ENCODE data around the gene BSN. TPM values are rescaled to one million over a fixed set of nuclear protein-coding genes. Genes with fewer than 3 reads are reported as not detected.

The BSN gene
- total and polyA plus RNA-seq, 2 of the 4 experiments (the other 2 are of a cell fraction), result under 0.01 to 0.03 TPM

DNA sequence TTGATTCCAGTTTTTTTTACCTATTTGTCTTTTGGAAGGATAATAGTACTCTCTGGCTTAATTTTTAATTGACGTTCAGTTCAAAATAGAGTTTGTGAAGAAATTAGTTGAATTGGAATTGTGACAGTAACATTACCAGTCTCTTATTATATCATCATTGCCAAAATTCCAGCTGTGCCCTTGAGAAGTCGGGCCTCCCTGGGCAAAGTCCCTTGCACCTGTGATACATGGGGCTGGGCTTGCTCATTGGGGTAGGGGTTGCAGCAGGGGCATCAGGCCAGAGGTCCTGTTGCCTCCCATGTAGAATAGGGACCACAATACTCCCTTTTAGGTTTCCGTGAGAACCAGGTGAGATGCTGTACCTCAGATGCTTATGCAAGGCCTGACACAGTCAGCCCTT is 92.0 kb downstream of the BSN start:
- ChIA-PET CTCF (interaction anchor here (1.1 kb wide), 1 partner anchor 106 kb away, joined by 3 read pairs; no protein-coding TSS in a partner anchor), POLR2A (ENCODE audit: unreplicated experiment) (no interaction called here)
- Histone ChIP-seq H2AK9ac (replicated peaks; ENCODE audit: low read depth, low read length, poor library complexity) (no peak overlapping the region), H3K4ac (ENCODE audit: low read depth, low read length) (no peak overlapping the region), H3K14ac (replicated peaks; ENCODE audit: low read depth, low read length) (no peak overlapping the region), H3K79me1 (ENCODE audit: low read depth in 1 of 2, low read length in 2 of 2) (no peaks in the 10 kb centered on the region), H3K9ac (ENCODE audit: low read depth, low read length) (no peak overlapping the region), H2AFZ (replicated peaks; ENCODE audit: low read length, poor library complexity) (no peak overlapping the region), H4K20me1 (ENCODE audit: insufficient read depth, low read length) (no peaks in the 10 kb centered on the region), H3K4me2 (ENCODE audit: low read depth, low read length) (no peak overlapping the region), H3K36me3 (ENCODE audit: control insufficient read depth, insufficient read depth, low read length) (no peaks in the 10 kb centered on the region), H3K9me3 (ENCODE audit: control insufficient read depth, insufficient read depth, low read length) (no peaks in the 10 kb centered on the region), H3K4me1 (ENCODE audit: control insufficient read depth, insufficient read depth, low read length) (no peaks in the 10 kb centered on the region), H3K9me1 (ENCODE audit: insufficient read depth, low read length) (peaks cover 3% of the 10 kb centered on the region; the same call in 1 of the 2 replicates), H2BK20ac (ENCODE audit: low read depth, low read length) (no peak overlapping the region), H4K8ac (ENCODE audit: low read depth in 2 of 2, low read length in 2 of 2) (no peak overlapping the region), H2BK15ac (ENCODE audit: low read depth, low read length) (no peak overlapping the region), H2BK5ac (ENCODE audit: low read depth, low read length, poor library complexity, severe bottlenecking) (no peak overlapping the region), H3K23ac (ENCODE audit: low read depth, low read length) (no peak overlapping the region), H3K56ac (ENCODE audit: extremely low read depth, insufficient read depth, low read length) (no peak overlapping the region), H2AK5ac (ENCODE audit: low read depth, low read length) (no peak overlapping the region), H3K27me3 (ENCODE audit: control insufficient read depth, insufficient read depth, low read length) (peaks cover 33% of the 10 kb centered on the region), H3K4me3 (ENCODE audit: insufficient read depth, low read depth, low read length) (no peak overlapping the region), H3K27ac (ENCODE audit: insufficient read depth, low read length) (no peak overlapping the region), H4K91ac (ENCODE audit: insufficient read depth, low read depth, low read length) (no peak overlapping the region), H3K18ac (ENCODE audit: low read depth, low read length) (no peak overlapping the region), H2BK120ac (ENCODE audit: low read depth, low read length) (no peak overlapping the region), H4K5ac (ENCODE audit: low read depth, low read length) (no peak overlapping the region)
- dilution Hi-C loops (cut with HindIII; ENCODE audit: low sequenced_read_pairs, unreplicated experiment), result no loop called here
- no CpG with 5 or more reads among the region's 3 CpGs for WGBS, 2 experiments (ENCODE audit: extremely low coverage in 2 of 2, insufficient read length in 1 of 2)
- BruUV-seq (replicated peaks), result no TSS peak
- intact Hi-C loops (cut with micrococcal nuclease), result no loop called here
- TF ChIP-seq RFX5 (IDR thresholded peaks at IDR 0.05; ENCODE audit: low read depth, low read length) (no peak), MXI1 (IDR thresholded peaks at IDR 0.05; ENCODE audit: borderline replicate concordance, low read depth, low read length) (no peak), SMC3 (IDR thresholded peaks at IDR 0.05; ENCODE audit: low read depth, low read length) (no peak), RCOR1 (IDR thresholded peaks at IDR 0.05; ENCODE audit: insufficient replicate concordance, low read length) (no peak), POLR2A (IDR thresholded peaks at IDR 0.05; ENCODE audit: low read depth, low read length) (no peak), MAZ (IDR thresholded peaks at IDR 0.05; ENCODE audit: borderline replicate concordance, low read depth, low read length) (no peak), MAFK (IDR thresholded peaks at IDR 0.05; ENCODE audit: low read depth, low read length) (no peak), CHD1 (IDR thresholded peaks at IDR 0.05; ENCODE audit: low read depth, low read length) (no peak), NFE2L2 (IDR thresholded peaks at IDR 0.05; ENCODE audit: low read depth, low read length) (no peak), RAD21 (IDR thresholded peaks at IDR 0.05; ENCODE audit: low read length) (no peak), BHLHE40 (IDR thresholded peaks at IDR 0.05; ENCODE audit: low read depth, low read length) (no peak), FOS (IDR thresholded peaks at IDR 0.05; ENCODE audit: low read depth, low read length) (no peak), CEBPB (IDR thresholded peaks at IDR 0.05; ENCODE audit: low read depth, low read length) (no peak)
- TF ChIP-seq, protein P1, sequence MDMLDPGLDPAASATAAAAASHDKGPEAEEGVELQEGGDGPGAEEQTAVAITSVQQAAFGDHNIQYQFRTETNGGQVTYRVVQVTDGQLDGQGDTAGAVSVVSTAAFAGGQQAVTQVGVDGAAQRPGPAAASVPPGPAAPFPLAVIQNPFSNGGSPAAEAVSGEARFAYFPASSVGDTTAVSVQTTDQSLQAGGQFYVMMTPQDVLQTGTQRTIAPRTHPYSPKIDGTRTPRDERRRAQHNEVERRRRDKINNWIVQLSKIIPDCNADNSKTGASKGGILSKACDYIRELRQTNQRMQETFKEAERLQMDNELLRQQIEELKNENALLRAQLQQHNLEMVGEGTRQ (IDR thresholded peaks at IDR 0.05; ENCODE audit: low read depth, low read length), result no peak
- TF ChIP-seq, protein P2, sequence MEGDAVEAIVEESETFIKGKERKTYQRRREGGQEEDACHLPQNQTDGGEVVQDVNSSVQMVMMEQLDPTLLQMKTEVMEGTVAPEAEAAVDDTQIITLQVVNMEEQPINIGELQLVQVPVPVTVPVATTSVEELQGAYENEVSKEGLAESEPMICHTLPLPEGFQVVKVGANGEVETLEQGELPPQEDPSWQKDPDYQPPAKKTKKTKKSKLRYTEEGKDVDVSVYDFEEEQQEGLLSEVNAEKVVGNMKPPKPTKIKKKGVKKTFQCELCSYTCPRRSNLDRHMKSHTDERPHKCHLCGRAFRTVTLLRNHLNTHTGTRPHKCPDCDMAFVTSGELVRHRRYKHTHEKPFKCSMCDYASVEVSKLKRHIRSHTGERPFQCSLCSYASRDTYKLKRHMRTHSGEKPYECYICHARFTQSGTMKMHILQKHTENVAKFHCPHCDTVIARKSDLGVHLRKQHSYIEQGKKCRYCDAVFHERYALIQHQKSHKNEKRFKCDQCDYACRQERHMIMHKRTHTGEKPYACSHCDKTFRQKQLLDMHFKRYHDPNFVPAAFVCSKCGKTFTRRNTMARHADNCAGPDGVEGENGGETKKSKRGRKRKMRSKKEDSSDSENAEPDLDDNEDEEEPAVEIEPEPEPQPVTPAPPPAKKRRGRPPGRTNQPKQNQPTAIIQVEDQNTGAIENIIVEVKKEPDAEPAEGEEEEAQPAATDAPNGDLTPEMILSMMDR (conservative IDR thresholded peaks at IDR 0.05; ENCODE audit: low read depth, low read length), result no peak
- TF ChIP-seq, protein P3, sequence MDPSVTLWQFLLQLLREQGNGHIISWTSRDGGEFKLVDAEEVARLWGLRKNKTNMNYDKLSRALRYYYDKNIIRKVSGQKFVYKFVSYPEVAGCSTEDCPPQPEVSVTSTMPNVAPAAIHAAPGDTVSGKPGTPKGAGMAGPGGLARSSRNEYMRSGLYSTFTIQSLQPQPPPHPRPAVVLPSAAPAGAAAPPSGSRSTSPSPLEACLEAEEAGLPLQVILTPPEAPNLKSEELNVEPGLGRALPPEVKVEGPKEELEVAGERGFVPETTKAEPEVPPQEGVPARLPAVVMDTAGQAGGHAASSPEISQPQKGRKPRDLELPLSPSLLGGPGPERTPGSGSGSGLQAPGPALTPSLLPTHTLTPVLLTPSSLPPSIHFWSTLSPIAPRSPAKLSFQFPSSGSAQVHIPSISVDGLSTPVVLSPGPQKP (IDR thresholded peaks at IDR 0.05; ENCODE audit: borderline replicate concordance, low read depth, low read length), result no peak
- no peak for ATAC-seq (ENCODE audit: low read depth)
- no peak for DNase-seq
- in situ Hi-C loops (cut with MboI; ENCODE audit: low sequenced_read_pairs), result no loop called here

Data from IMR-90 (cell line).